HCT116 (cell line): ENCODE results near the gene KIAA0319L. TPM values are rescaled to one million over a fixed set of nuclear protein-coding genes. Genes with fewer than 3 reads are reported as not detected.

Source experiments
- ATAC-seq: fragments of 200-7000 bp; cut with Tn5 transposase; 2 replicates; pipeline ENCODE4 v1.9.1; 2020; ENCODE audit warnings: mild to moderate bottlenecking, moderate library complexity
- BruUV-seq: library from RNA; stranded (reverse); fragments of 400-500 nt; replicated peaks from 2 replicates; lab custom pipeline; 2021; lab: Mats Ljungman, UMichigan
- CTCF ChIA-PET: fragments of 300-600 bp; sonication (Branson Sonifier 250); formaldehyde crosslinking; loops from one replicate; lab custom pipeline; 2021; ENCODE audit warnings: antibody characterized with exemption; lab: Charles Lee
- POLR2A ChIA-PET: fragments of 300-600, 350-600 bp; sonication (Branson Sonifier 250); formaldehyde crosslinking; loops from one replicate; lab custom pipeline; 2021; ENCODE audit warnings: antibody characterized with exemption; lab: Charles Lee
- RAD21 ChIA-PET, 2 experiments: fragments of 300-600 bp; sonication (Branson Sonifier 250); formaldehyde crosslinking; loops; one replicate each; lab custom pipeline; 2023; ENCODE audit warnings: low total read pairs in 2 of 2; ENCODE audit not compliant: uncharacterized antibody in 2 of 2, unreplicated experiment in 2 of 2, low non-redundant PET in 1 of 2; lab: Charles Lee
- DNase-seq: peaks from one replicate; pipeline ENCODE4 v3.0.0-alpha.2; 2010; ENCODE audit warnings: low read depth, low spot score
- H2AFZ ChIP-seq: fragments of 200-600 bp; shearing (Covaris generic), sonication (generic); 2 replicates; pipeline ENCODE4 v1.6.1; 2017; ENCODE audit warnings: low read depth, mixed run types, mixed read lengths, antibody characterized with exemption, low read length; ENCODE audit not compliant: poor library complexity, severe bottlenecking
- H3K27ac ChIP-seq: 2 replicates; pipeline ENCODE4 v1.5.1; 2012; ENCODE audit warnings: low read depth, low read length
- H3K27me3 ChIP-seq: fragments of 200-600 bp; sonication (generic); 2 replicates; pipeline ENCODE4 v1.6.1; 2016; ENCODE audit warnings: mixed run types, low read length, mixed read lengths; ENCODE audit not compliant: insufficient read depth
- H3K36me3 ChIP-seq, 2 experiments: fragments of 200-500 bp in 1 of 2; fragments of 200-600 bp in 1 of 2; sonication (Bioruptor generic) in 1 of 2; sonication (generic) in 1 of 2; 2 replicates each; pipeline versions ENCODE4 v1.5.1 to v1.6.1; 2014 to 2016; ENCODE audit warnings: low read length in 2 of 2, inconsistent platforms in 1 of 2, mixed read lengths in 1 of 2, mixed run types in 1 of 2; ENCODE audit not compliant: insufficient read depth in 2 of 2, control insufficient read depth in 1 of 2
- H3K4me1 ChIP-seq, 2 experiments: fragments of 200-600 bp in 1 of 2; sonication (generic) in 1 of 2; 2 replicates each; pipeline versions ENCODE4 v1.5.1 to v1.6.1; 2012 to 2017; ENCODE audit warnings: low read length in 2 of 2, inconsistent platforms in 1 of 2, mild to moderate bottlenecking in 1 of 2, mixed read lengths in 1 of 2, mixed run types in 1 of 2, moderate library complexity in 1 of 2; ENCODE audit not compliant: insufficient read depth in 2 of 2, control insufficient read depth in 1 of 2
- H3K4me2 ChIP-seq: fragments of 200-600 bp; sonication (generic); 2 replicates; pipeline ENCODE4 v1.6.1; 2017; ENCODE audit warnings: mixed run types, low read length, mixed read lengths
- H3K4me3 ChIP-seq, 2 experiments: fragments of 200-600 bp in 1 of 2; sonication (generic) in 1 of 2; replicated peaks in 1 of 2; 2 replicates each; pipeline ENCODE4 v1.5.1; 2011 to 2016; ENCODE audit warnings: low read length in 2 of 2, control low read depth in 1 of 2, low read depth in 1 of 2, mild to moderate bottlenecking in 1 of 2, mixed read lengths in 1 of 2, mixed run types in 1 of 2
- H3K79me2 ChIP-seq: fragments of 200-600 bp; sonication (generic); 2 replicates; pipeline ENCODE4 v1.6.1; 2017; ENCODE audit warnings: mild to moderate bottlenecking, mixed run types, low read length, moderate library complexity, mixed read lengths; ENCODE audit not compliant: insufficient read depth
- H3K9ac ChIP-seq: fragments of 200-600 bp; sonication (generic); 2 replicates; pipeline ENCODE4 v1.6.1; 2016; ENCODE audit warnings: low read length, mixed read lengths
- H3K9me2 ChIP-seq: fragments of 200-600 bp; sonication (generic), shearing (Covaris generic); 2 replicates; pipeline ENCODE4 v1.6.1; 2017; ENCODE audit warnings: mixed run types, mild to moderate bottlenecking, moderate library complexity; ENCODE audit not compliant: insufficient read depth
- H3K9me3 ChIP-seq, 2 experiments: fragments of 200-500 bp in 1 of 2; fragments of 200-600 bp in 1 of 2; sonication (Bioruptor generic) in 1 of 2; sonication (generic) in 1 of 2; 2 replicates each; pipeline ENCODE4 v1.6.1; 2014 to 2017; ENCODE audit warnings: low read length in 2 of 2, mixed read lengths in 2 of 2, inconsistent platforms in 1 of 2, low read depth in 1 of 2, mild to moderate bottlenecking in 1 of 2, mixed run types in 1 of 2, moderate library complexity in 1 of 2; ENCODE audit not compliant: control insufficient read depth in 1 of 2, insufficient read depth in 1 of 2
- H4K20me1 ChIP-seq: fragments of 200-600 bp; sonication (generic), shearing (Covaris generic); 2 replicates; pipeline ENCODE4 v1.6.1; 2017; ENCODE audit warnings: mixed run types, mild to moderate bottlenecking, moderate library complexity; ENCODE audit not compliant: insufficient read depth
- ATF3 ChIP-seq: IDR thresholded peaks from 2 replicates; pipeline ENCODE4 v1.6.1; 2012
- CBX3 ChIP-seq: IDR thresholded peaks from 2 replicates; pipeline ENCODE4 v1.6.1; 2012; ENCODE audit warnings: low read depth
- CTCF ChIP-seq, 3 experiments: fragments of 200-600 bp in 1 of 3; sonication (generic) in 1 of 3; IDR thresholded peaks in 2 of 3; conservative IDR thresholded peaks in 1 of 3; 2 replicates each; pipeline ENCODE4 v1.5.1; 2012 to 2017; ENCODE audit warnings: low read depth in 2 of 3, low read length in 2 of 3, antibody characterized with exemption in 1 of 3, borderline replicate concordance in 1 of 3, control low read depth in 1 of 3, mild to moderate bottlenecking in 1 of 3, mixed read lengths in 1 of 3, mixed run types in 1 of 3, moderate library complexity in 1 of 3; ENCODE audit not compliant: insufficient read depth in 1 of 3
- EGR1 ChIP-seq: IDR thresholded peaks from 2 replicates; pipeline ENCODE4 v1.6.1; 2012; ENCODE audit warnings: low read depth
- FOSL1 ChIP-seq: IDR thresholded peaks from 2 replicates; pipeline ENCODE4 v1.6.1; 2012; ENCODE audit warnings: low read depth
- JUND ChIP-seq: IDR thresholded peaks from 2 replicates; pipeline ENCODE4 v1.6.1; 2012
- POLR2A ChIP-seq: IDR thresholded peaks from 2 replicates; pipeline ENCODE4 v1.7.0; 2011; ENCODE audit warnings: borderline replicate concordance; ENCODE audit not compliant: insufficient read depth, insufficient read length; ENCODE audit errors: extremely low read depth
- RAD21 ChIP-seq: IDR thresholded peaks from 2 replicates; pipeline ENCODE4 v1.6.1; 2012; ENCODE audit warnings: low read depth, mild to moderate bottlenecking
- REST ChIP-seq: IDR thresholded peaks from 2 replicates; pipeline ENCODE4 v1.6.1; 2012; ENCODE audit warnings: low read depth
- SP1 ChIP-seq: IDR thresholded peaks from 2 replicates; pipeline ENCODE4 v1.6.1; 2012; ENCODE audit warnings: low read depth
- TCF7L2 ChIP-seq: IDR thresholded peaks from 2 replicates; pipeline ENCODE4 v1.7.0; 2011; ENCODE audit warnings: borderline replicate concordance, inconsistent platforms; ENCODE audit not compliant: insufficient read depth, insufficient read length; ENCODE audit errors: extremely low read depth
- ZBTB33 ChIP-seq: IDR thresholded peaks from 2 replicates; pipeline ENCODE4 v1.6.1; 2011; ENCODE audit warnings: mild to moderate bottlenecking, low read length, moderate library complexity; ENCODE audit not compliant: insufficient replicate concordance; ENCODE audit errors: extremely low read depth
- intact Hi-C: fragments of 100-400 bp; cut with micrococcal nuclease; formaldehyde crosslinking; loops from 2 replicates; pipeline ENCODE4 v1.10.0; 2022
- total RNA-seq: library from RNA; stranded (reverse); gene quantifications from one replicate; pipeline ENCODE4 v1.2.1, GENCODE V29; 2021; ENCODE audit not compliant: unreplicated experiment

Gene KIAA0319L
- total RNA-seq, 1 experiment from 2014 or later, result 35.6 TPM

GRCh38 chr1:35532497-35533223, 24.5 kb downstream of the KIAA0319L start:
- BruUV-seq, result no TSS peak
- no peak overlapping the region for H3K9ac ChIP-seq
- ChIA-PET POLR2A (no interaction called here), CTCF (interaction anchor here (1.0 kb wide), 1 partner anchor 183 kb away, joined by 3 read pairs; no protein-coding TSS in a partner anchor), RAD21 (no interaction called here)
- H3K79me2 ChIP-seq, result peaks cover 5% of the 10 kb centered on the region; the same call in 1 of the 2 replicates
- TF ChIP-seq SP1 (no peak), TCF7L2 (no peak), CTCF (IDR thresholded peaks at IDR 0.05 in 2 of 3, conservative IDR thresholded peaks at IDR 0.05 in 1 of 3; ENCODE audit: borderline replicate concordance in 1 of 3, insufficient read depth in 1 of 3, low read depth in 2 of 3, low read length in 2 of 3) (no peak), REST (no peak), FOSL1 (no peak), EGR1 (no peak), ATF3 (no peak), RAD21 (no peak), ZBTB33 (no peak), POLR2A (no peak), CBX3 (no peak), JUND (no peak)
- no peaks in the 10 kb centered on the region for H3K4me1 ChIP-seq
- H2AFZ ChIP-seq, result no peak overlapping the region
- ATAC-seq (no peak), DNase-seq (no peak)
- H3K27me3 ChIP-seq, result no peaks in the 10 kb centered on the region
- H3K36me3 ChIP-seq, result peaks cover 2 to 11% of the 10 kb centered on the region in 2 experiments; a peak in 1 of 4 replicates
- intact Hi-C loops, result no loop called here
- no peaks in the 10 kb centered on the region for H3K9me2 ChIP-seq
- no peak overlapping the region for H3K4me2 ChIP-seq
- H3K9me3 ChIP-seq, result peaks cover 11 to 16% of the 10 kb centered on the region in 2 experiments; a peak in 3 of 4 replicates
- no peaks in the 10 kb centered on the region for H4K20me1 ChIP-seq
- no peak overlapping the region for H3K27ac ChIP-seq
- H3K4me3 ChIP-seq, result no peak overlapping the region
